Measurements from ENCODE around the gene PEPD.

The PEPD gene

GRCh38 chr19:33472691-33473652 is 48.6 kb downstream of the PEPD start:
- ChIA-PET POLR2A (interaction anchor here (0.9 kb wide), 1 partner anchor 42 kb away, joined by 3 read pairs; no protein-coding TSS in a partner anchor), CTCF (interaction anchor here (0.7 to 2.2 kb wide), 4 partner anchors 9 to 247 kb away, joined by 3 to 9 read pairs (median 4); partner anchors contain the start of gene SLC7A10)
- peak overlapping the region; percentile 23 for H3K4me3 ChIP-seq (ENCODE audit: low read depth, low read length)
- peak; percentile 97 for DNase-seq (ENCODE audit: low read depth, low spot score)
- TF ChIP-seq CTCF (IDR thresholded peaks at IDR 0.05; ENCODE audit: insufficient read depth, low read length, missing control alignments) = peak; percentile 20

- no peak overlapping the region for H3K4me3 ChIP-seq (ENCODE audit: low read depth, low read length)
- no peak for DNase-seq (ENCODE audit: low read depth, low spot score)
- ChIA-PET CTCF (interaction anchor here (0.8 to 2.2 kb wide), 4 partner anchors 8 to 42 kb away, joined by 3 to 9 read pairs (median 4); no protein-coding TSS in a partner anchor), POLR2A (no interaction called here)
- TF ChIP-seq CTCF (IDR thresholded peaks at IDR 0.05; ENCODE audit: insufficient read depth, low read length, missing control alignments) = no peak
Measured at GRCh38 chr19:33472226-33472625, 49.4 kb downstream of the PEPD start.

- POLR2A ChIA-PET = no interaction called here
- CTCF ChIA-PET = interaction anchor here (0.8 to 2.2 kb wide), 2 partner anchors 7 to 41 kb away, joined by 3 to 9 read pairs; no protein-coding TSS in a partner anchor
Measured at GRCh38 chr19:33471111-33471996, 50.2 kb downstream of the PEPD start.

GRCh38 chr19:33470686-33471085 is 50.9 kb downstream of the PEPD start:
- no peak for DNase-seq (ENCODE audit: low read depth, low spot score)
- CTCF ChIA-PET = no interaction called here
- no peak overlapping the region for H3K4me3 ChIP-seq (ENCODE audit: low read depth, low read length)
- TF ChIP-seq CTCF (IDR thresholded peaks at IDR 0.05; ENCODE audit: insufficient read depth, low read length, missing control alignments) = no peak
- POLR2A ChIA-PET = no interaction called here

More at GRCh38 chr19:33471111-33471996, 50.2 kb downstream of the PEPD start:
- H3K4me3 ChIP-seq (ENCODE audit: low read depth, low read length) = no peak overlapping the region
- DNase-seq (ENCODE audit: low read depth, low spot score) = no peak
- no peak for TF ChIP-seq CTCF (IDR thresholded peaks at IDR 0.05; ENCODE audit: insufficient read depth, low read length, missing control alignments)

- TF ChIP-seq CTCF (IDR thresholded peaks at IDR 0.05; ENCODE audit: insufficient read depth, low read length, missing control alignments) = no peak
- POLR2A ChIA-PET = no interaction called here
- CTCF ChIA-PET = no interaction called here
Measured at GRCh38 chr19:33470040-33470330, 51.6 kb downstream of the PEPD start.

More at GRCh38 chr19:33470040-33470330, 51.6 kb downstream of the PEPD start:
- no peak for DNase-seq (ENCODE audit: low read depth, low spot score)
- no peak overlapping the region for H3K4me3 ChIP-seq (ENCODE audit: low read depth, low read length)
